Measurements from ENCODE around the gene BTRC. TPM values are rescaled to one million over a fixed set of nuclear protein-coding genes. Genes with fewer than 3 reads are reported as not detected.
A peak's percentile ranks its signal among the peaks of the same experiment; 100 is the strongest.

BTRC gene
- total RNA-seq, 1 donor from 2014 or later: 27.5 TPM

GRCh38 chr10:101563007-101563406, 209.0 kb downstream of the BTRC start:
- H3K4me3 Mint-ChIP-seq (ENCODE audit: unreplicated experiment): no peak overlapping the region
- peaks cover 2% of the 10 kb centered on the region for H3K4me1 Mint-ChIP-seq (ENCODE audit: unreplicated experiment)
- DNase-seq (ENCODE audit: low spot score): no peak
- peaks cover 25% of the 10 kb centered on the region for H3K27me3 Mint-ChIP-seq (ENCODE audit: unreplicated experiment)
- H3K9me3 Mint-ChIP-seq (ENCODE audit: unreplicated experiment): no peaks in the 10 kb centered on the region
- H3K36me3 Mint-ChIP-seq (ENCODE audit: low read depth, unreplicated experiment): peaks cover 3% of the 10 kb centered on the region
- no peak for TF ChIP-seq CTCF (IDR thresholded peaks at IDR 0.05; ENCODE audit: unreplicated experiment)
- no peak overlapping the region for H3K27ac Mint-ChIP-seq (ENCODE audit: unreplicated experiment)

GRCh38 chr10:101563497-101564040, 209.6 kb downstream of the BTRC start:
- H3K27me3 Mint-ChIP-seq (ENCODE audit: unreplicated experiment): peaks cover 26% of the 10 kb centered on the region

GRCh38 chr10:101564490-101564991, 210.6 kb downstream of the BTRC start:
- Mint-ChIP-seq H3K4me3 (ENCODE audit: unreplicated experiment) (no peak overlapping the region), H3K4me1 (ENCODE audit: unreplicated experiment) (peaks cover 2% of the 10 kb centered on the region), H3K36me3 (ENCODE audit: low read depth, unreplicated experiment) (peaks cover 2% of the 10 kb centered on the region), H3K9me3 (ENCODE audit: unreplicated experiment) (no peaks in the 10 kb centered on the region), H3K27ac (ENCODE audit: unreplicated experiment) (no peak overlapping the region), H3K27me3 (ENCODE audit: unreplicated experiment) (peaks cover 26% of the 10 kb centered on the region)
- no peak for TF ChIP-seq CTCF (IDR thresholded peaks at IDR 0.05; ENCODE audit: unreplicated experiment)
- DNase-seq (ENCODE audit: low spot score): no peak

More at GRCh38 chr10:101563497-101564040, 209.6 kb downstream of the BTRC start:
- TF ChIP-seq CTCF (IDR thresholded peaks at IDR 0.05; ENCODE audit: unreplicated experiment): no peak
- Mint-ChIP-seq H3K9me3 (ENCODE audit: unreplicated experiment) (no peaks in the 10 kb centered on the region), H3K4me3 (ENCODE audit: unreplicated experiment) (no peak overlapping the region), H3K27ac (ENCODE audit: unreplicated experiment) (no peak overlapping the region), H3K4me1 (ENCODE audit: unreplicated experiment) (peaks cover 2% of the 10 kb centered on the region), H3K36me3 (ENCODE audit: low read depth, unreplicated experiment) (peaks cover 3% of the 10 kb centered on the region)
- DNase-seq (ENCODE audit: low spot score): no peak

- no peak for DNase-seq (ENCODE audit: low spot score)
- H3K36me3 Mint-ChIP-seq (ENCODE audit: low read depth, unreplicated experiment): no peaks in the 10 kb centered on the region
- peak overlapping the region; percentile 25 for H3K4me3 Mint-ChIP-seq (ENCODE audit: unreplicated experiment)
- peaks cover 26% of the 10 kb centered on the region for H3K27me3 Mint-ChIP-seq (ENCODE audit: unreplicated experiment)
- TF ChIP-seq CTCF (IDR thresholded peaks at IDR 0.05; ENCODE audit: unreplicated experiment): no peak
- H3K27ac Mint-ChIP-seq (ENCODE audit: unreplicated experiment): no peak overlapping the region
- H3K9me3 Mint-ChIP-seq (ENCODE audit: unreplicated experiment): no peaks in the 10 kb centered on the region
- peaks cover 2% of the 10 kb centered on the region for H3K4me1 Mint-ChIP-seq (ENCODE audit: unreplicated experiment)
These were observed 211.5 kb downstream of the BTRC start for GRCh38 chr10:101565370-101565900.

- Mint-ChIP-seq H3K4me1 (ENCODE audit: unreplicated experiment) (peaks cover 2% of the 10 kb centered on the region), H3K27me3 (ENCODE audit: unreplicated experiment) (peaks cover 27% of the 10 kb centered on the region), H3K9me3 (ENCODE audit: unreplicated experiment) (no peaks in the 10 kb centered on the region), H3K4me3 (ENCODE audit: unreplicated experiment) (no peak overlapping the region), H3K36me3 (ENCODE audit: low read depth, unreplicated experiment) (no peaks in the 10 kb centered on the region), H3K27ac (ENCODE audit: unreplicated experiment) (no peak overlapping the region)
- no peak for DNase-seq (ENCODE audit: low spot score)
- TF ChIP-seq CTCF (IDR thresholded peaks at IDR 0.05; ENCODE audit: unreplicated experiment): no peak
These were observed 212.0 kb downstream of the BTRC start for GRCh38 chr10:101565936-101566332.
